Measurements from ENCODE around the gene DCST1. TPM values are rescaled to one million over a fixed set of nuclear protein-coding genes. Genes with fewer than 3 reads are reported as not detected.

DCST1 gene
- total RNA-seq, 2 donors from 2014 or later, result not detected

- Mint-ChIP-seq H3K27ac (no peak overlapping the region), H3K36me3 (ENCODE audit: low read depth) (peaks cover 14% of the 10 kb centered on the region)
These were observed 17.9 kb upstream of the DCST1 start for GRCh38 chr1:155015527-155016230.

GRCh38 chr1:155016231-155016831 is 17.3 kb upstream of the DCST1 start:
- 94 to 99% methylated on average over 12 to 26 of the region's 26 CpGs for WGBS, 2 experiments (ENCODE audit: insufficient coverage in 1 of 2, insufficient read length in 1 of 2)
- H3K27me3 ChIP-seq (ENCODE audit: control insufficient read depth, insufficient read depth, low read length, poor library complexity, severe bottlenecking), result no peaks in the 10 kb centered on the region
- H3K27ac ChIP-seq (ENCODE audit: low read depth, low read length), result no peak overlapping the region
- Mint-ChIP-seq H3K36me3 (ENCODE audit: low read depth) (peaks cover 14% of the 10 kb centered on the region), H3K4me3 (no peak overlapping the region), H3K9me3 (no peaks in the 10 kb centered on the region), H3K27ac (no peak overlapping the region), H3K27me3 (ENCODE audit: insufficient read depth) (peaks cover 5% of the 10 kb centered on the region), H3K4me1 (peaks cover 4% of the 10 kb centered on the region)
- DNase-seq, result no peak
- H3K4me3 ChIP-seq (ENCODE audit: low read length), result no peak overlapping the region
- no peak overlapping the region for H3K9ac ChIP-seq (ENCODE audit: extremely low read depth, low read length, poor library complexity, severe bottlenecking)
- TF ChIP-seq CTCF (conservative IDR thresholded peaks at IDR 0.05), result no peak
- H3K36me3 ChIP-seq (ENCODE audit: control insufficient read depth, insufficient read depth, low read length), result peaks cover 10% of the 10 kb centered on the region
- no peaks in the 10 kb centered on the region for H3K9me3 ChIP-seq (ENCODE audit: control insufficient read depth, low read length)
- no peaks in the 10 kb centered on the region for H3K4me1 ChIP-seq (ENCODE audit: control insufficient read depth, insufficient read depth, low read length)

More at GRCh38 chr1:155015527-155016230, 17.9 kb upstream of the DCST1 start:
- no peaks in the 10 kb centered on the region for H3K9me3 Mint-ChIP-seq
- DNase-seq, result no peak
- peaks cover 7% of the 10 kb centered on the region for H3K4me1 Mint-ChIP-seq
- no peaks in the 10 kb centered on the region for H3K27me3 ChIP-seq (ENCODE audit: control insufficient read depth, insufficient read depth, low read length, poor library complexity, severe bottlenecking)
- H3K9ac ChIP-seq (ENCODE audit: extremely low read depth, low read length, poor library complexity, severe bottlenecking), result no peak overlapping the region
- H3K9me3 ChIP-seq (ENCODE audit: control insufficient read depth, low read length), result no peaks in the 10 kb centered on the region
- H3K4me1 ChIP-seq (ENCODE audit: control insufficient read depth, insufficient read depth, low read length), result no peaks in the 10 kb centered on the region
- no peak overlapping the region for H3K27ac ChIP-seq (ENCODE audit: low read depth, low read length)
- no peak overlapping the region for H3K4me3 Mint-ChIP-seq
- 94 to 95% methylated on average over 16 of the region's 16 CpGs for WGBS, 2 experiments (ENCODE audit: insufficient coverage in 1 of 2, insufficient read length in 1 of 2)
- no peak for TF ChIP-seq CTCF (conservative IDR thresholded peaks at IDR 0.05)
- no peak overlapping the region for H3K4me3 ChIP-seq (ENCODE audit: low read length)
- peaks cover 10% of the 10 kb centered on the region for H3K36me3 ChIP-seq (ENCODE audit: control insufficient read depth, insufficient read depth, low read length)
- peaks cover 5% of the 10 kb centered on the region for H3K27me3 Mint-ChIP-seq (ENCODE audit: insufficient read depth)

- peak overlapping the region; percentile 34 for H3K9ac ChIP-seq (ENCODE audit: extremely low read depth, low read length, poor library complexity, severe bottlenecking)
- H3K27ac Mint-ChIP-seq, result peak overlapping the region; percentile 93
- H3K36me3 Mint-ChIP-seq (ENCODE audit: low read depth), result peaks cover 14% of the 10 kb centered on the region
- 8 to 25% methylated on average over 8 to 49 of the region's 49 CpGs for WGBS, 2 experiments (ENCODE audit: insufficient coverage in 1 of 2, insufficient read length in 1 of 2)
- peak; percentile 100 for TF ChIP-seq CTCF (conservative IDR thresholded peaks at IDR 0.05)
- peak; percentile 98 for DNase-seq
- peak overlapping the region; percentile 54 for H3K27ac ChIP-seq (ENCODE audit: low read depth, low read length)
- H3K4me3 Mint-ChIP-seq, result peak overlapping the region; percentile 47
- no peaks in the 10 kb centered on the region for H3K9me3 Mint-ChIP-seq
- H3K36me3 ChIP-seq (ENCODE audit: control insufficient read depth, insufficient read depth, low read length), result peaks cover 10% of the 10 kb centered on the region
- H3K27me3 ChIP-seq (ENCODE audit: control insufficient read depth, insufficient read depth, low read length, poor library complexity, severe bottlenecking), result no peaks in the 10 kb centered on the region
- peaks cover 5% of the 10 kb centered on the region for H3K27me3 Mint-ChIP-seq (ENCODE audit: insufficient read depth)
- H3K4me1 Mint-ChIP-seq, result peaks cover 3% of the 10 kb centered on the region
- no peaks in the 10 kb centered on the region for H3K9me3 ChIP-seq (ENCODE audit: control insufficient read depth, low read length)
- peak overlapping the region; percentile 53 for H3K4me3 ChIP-seq (ENCODE audit: low read length)
- H3K4me1 ChIP-seq (ENCODE audit: control insufficient read depth, insufficient read depth, low read length), result no peaks in the 10 kb centered on the region
These were observed 16.3 kb upstream of the DCST1 start for GRCh38 chr1:155017041-155017945.

Data from endodermal cell (in vitro differentiated cells).